ENCODE results near the gene TBC1D1. TPM values are rescaled to one million over a fixed set of nuclear protein-coding genes. Genes with fewer than 3 reads are reported as not detected.

TBC1D1 gene
- total RNA-seq, 1 donor: 59.9 TPM

- no peak overlapping the region for H3K4me3 ChIP-seq (ENCODE audit: low read depth, low read length)
- no peak for DNase-seq (ENCODE audit: low read depth)
- TF ChIP-seq CTCF (IDR thresholded peaks at IDR 0.05; ENCODE audit: insufficient read depth, low read length): no peak
Observed at GRCh38 chr4:38100474-38101255, 209.8 kb downstream of the TBC1D1 start.

GRCh38 chr4:38101563-38101962, 210.7 kb downstream of the TBC1D1 start:
- peak; percentile 90 for DNase-seq (ENCODE audit: low read depth)
- no peak for TF ChIP-seq CTCF (IDR thresholded peaks at IDR 0.05; ENCODE audit: insufficient read depth, low read length)

GRCh38 chr4:38102957-38103588, 212.2 kb downstream of the TBC1D1 start:
- no peak for DNase-seq (ENCODE audit: low read depth)
- no peak overlapping the region for H3K4me3 ChIP-seq (ENCODE audit: low read depth, low read length)
- no peak for TF ChIP-seq CTCF (IDR thresholded peaks at IDR 0.05; ENCODE audit: insufficient read depth, low read length)

More at GRCh38 chr4:38101563-38101962, 210.7 kb downstream of the TBC1D1 start:
- H3K4me3 ChIP-seq (ENCODE audit: low read depth, low read length): no peak overlapping the region

GRCh38 chr4:38105475-38106220, 214.8 kb downstream of the TBC1D1 start:
- no peak for DNase-seq (ENCODE audit: low read depth)
- no peak for TF ChIP-seq CTCF (IDR thresholded peaks at IDR 0.05; ENCODE audit: insufficient read depth, low read length)
- no peak overlapping the region for H3K4me3 ChIP-seq (ENCODE audit: low read depth, low read length)

GRCh38 chr4:38106311-38106710, 215.4 kb downstream of the TBC1D1 start:
- no peak overlapping the region for H3K4me3 ChIP-seq (ENCODE audit: low read depth, low read length)
- peak; percentile 74 for DNase-seq (ENCODE audit: low read depth)
- TF ChIP-seq CTCF (IDR thresholded peaks at IDR 0.05; ENCODE audit: insufficient read depth, low read length): no peak

GRCh38 chr4:38106886-38107514, 216.1 kb downstream of the TBC1D1 start:
- no peak overlapping the region for H3K4me3 ChIP-seq (ENCODE audit: low read depth, low read length)
- no peak for TF ChIP-seq CTCF (IDR thresholded peaks at IDR 0.05; ENCODE audit: insufficient read depth, low read length)
- no peak for DNase-seq (ENCODE audit: low read depth)

All from fibroblast of the aortic adventitia (primary cell).